Upper lobe of right lung (tissue), 1 donor: ENCODE measurements around the gene HAPLN3. TPM values are rescaled to one million over a fixed set of nuclear protein-coding genes. Genes with fewer than 3 reads are reported as not detected.
A peak's percentile ranks its signal among the peaks of the same experiment; 100 is the strongest.

Source experiments
- ATAC-seq: fragments of 200-7000 bp; cut with Tn5 transposase; one replicate; pipeline ENCODE4 v1.9.1; 2020; ENCODE audit warnings: mild to moderate bottlenecking, moderate library complexity
- DNase-seq: peaks from one replicate; pipeline ENCODE4 v3.0.0-alpha.2; 2020
- H3K27ac ChIP-seq: fragments of 200-600 bp; one replicate; pipeline ENCODE4 v1.8.0; 2022
- H3K27me3 ChIP-seq: fragments of 200-600 bp; one replicate; pipeline ENCODE4 v1.8.0; 2022; ENCODE audit warnings: mild to moderate bottlenecking
- H3K36me3 ChIP-seq: fragments of 200-600 bp; one replicate; pipeline ENCODE4 v1.8.0; 2022
- H3K4me1 ChIP-seq: fragments of 200-600 bp; one replicate; pipeline ENCODE4 v1.8.0; 2022
- H3K4me3 ChIP-seq: fragments of 200-600 bp; one replicate; pipeline ENCODE4 v1.8.0; 2022; ENCODE audit warnings: mild to moderate bottlenecking
- H3K9me3 ChIP-seq: fragments of 200-600 bp; one replicate; pipeline ENCODE4 v1.8.0; 2022
- CTCF ChIP-seq: fragments of 200-600 bp; IDR thresholded peaks from one replicate; pipeline ENCODE4 v1.8.0; 2022; ENCODE audit warnings: antibody characterized with exemption
- intact Hi-C: fragments of 100-400 bp; cut with DNase I; formaldehyde crosslinking; loops from one replicate; pipeline ENCODE4 v1.11.0; 2022
- total RNA-seq: library from RNA; stranded (reverse); fragmentation: NEBNext Ultra II Directional; extraction: Animal tissue kit (Norgen Biotek cat#: 25700); gene quantifications from one replicate; pipeline ENCODE4 v1.2.1, GENCODE V29; 2021
- donor health status: DM: no; HTN: yes; CAD: no; lungs with severe emphysema.

Gene HAPLN3
- total RNA-seq, 1 donor from 2014 or later, result 4.6 TPM

- ATAC-seq (no peak), DNase-seq (no peak)
- no peaks in the 10 kb centered on the region for H3K27me3 ChIP-seq
- no peak overlapping the region for H3K4me3 ChIP-seq
- no peak overlapping the region for H3K27ac ChIP-seq
- peaks cover 20% of the 10 kb centered on the region for H3K4me1 ChIP-seq
- no peaks in the 10 kb centered on the region for H3K9me3 ChIP-seq
- TF ChIP-seq CTCF, result no peak
- intact Hi-C loops, result loop anchor here (10.0 kb wide), 1 partner anchor 114 kb away; no protein-coding TSS in a partner anchor
- H3K36me3 ChIP-seq, result peaks cover 15% of the 10 kb centered on the region
These were observed 5.7 kb upstream of the HAPLN3 start for GRCh38 chr15:88900982-88901418.

- Histone ChIP-seq H3K27ac (no peak overlapping the region), H3K36me3 (peaks cover 10% of the 10 kb centered on the region), H3K9me3 (no peaks in the 10 kb centered on the region), H3K4me1 (peaks cover 26% of the 10 kb centered on the region), H3K27me3 (no peaks in the 10 kb centered on the region), H3K4me3 (no peak overlapping the region)
- TF ChIP-seq CTCF, result no peak
- intact Hi-C loops, result loop anchor here (10.0 kb wide), 1 partner anchor 114 kb away; no protein-coding TSS in a partner anchor
- no peak for DNase-seq
- ATAC-seq, result no peak
These were observed 5.1 kb upstream of the HAPLN3 start for GRCh38 chr15:88900309-88900981.

- Histone ChIP-seq H3K9me3 (no peaks in the 10 kb centered on the region), H3K36me3 (peaks cover 10% of the 10 kb centered on the region), H3K27me3 (peaks cover 7% of the 10 kb centered on the region), H3K4me3 (no peak overlapping the region), H3K27ac (no peak overlapping the region), H3K4me1 (peaks cover 27% of the 10 kb centered on the region)
- intact Hi-C loops, result loop anchor here (10.0 kb wide), 1 partner anchor 276 kb away; no protein-coding TSS in a partner anchor
- ATAC-seq (no peak), DNase-seq (no peak)
- TF ChIP-seq CTCF, result no peak
These were observed 3.9 kb upstream of the HAPLN3 start for GRCh38 chr15:88899251-88899650.

- intact Hi-C loops, result loop anchor here (10.0 kb wide), 1 partner anchor 276 kb away; no protein-coding TSS in a partner anchor
- Histone ChIP-seq H3K27ac (no peak overlapping the region), H3K9me3 (no peaks in the 10 kb centered on the region), H3K36me3 (peaks cover 10% of the 10 kb centered on the region), H3K27me3 (peaks cover 7% of the 10 kb centered on the region), H3K4me1 (peaks cover 27% of the 10 kb centered on the region), H3K4me3 (no peak overlapping the region)
- ATAC-seq (no peak), DNase-seq (no peak)
- TF ChIP-seq CTCF, result no peak
These were observed 3.4 kb upstream of the HAPLN3 start for GRCh38 chr15:88898736-88899135.

DNA sequence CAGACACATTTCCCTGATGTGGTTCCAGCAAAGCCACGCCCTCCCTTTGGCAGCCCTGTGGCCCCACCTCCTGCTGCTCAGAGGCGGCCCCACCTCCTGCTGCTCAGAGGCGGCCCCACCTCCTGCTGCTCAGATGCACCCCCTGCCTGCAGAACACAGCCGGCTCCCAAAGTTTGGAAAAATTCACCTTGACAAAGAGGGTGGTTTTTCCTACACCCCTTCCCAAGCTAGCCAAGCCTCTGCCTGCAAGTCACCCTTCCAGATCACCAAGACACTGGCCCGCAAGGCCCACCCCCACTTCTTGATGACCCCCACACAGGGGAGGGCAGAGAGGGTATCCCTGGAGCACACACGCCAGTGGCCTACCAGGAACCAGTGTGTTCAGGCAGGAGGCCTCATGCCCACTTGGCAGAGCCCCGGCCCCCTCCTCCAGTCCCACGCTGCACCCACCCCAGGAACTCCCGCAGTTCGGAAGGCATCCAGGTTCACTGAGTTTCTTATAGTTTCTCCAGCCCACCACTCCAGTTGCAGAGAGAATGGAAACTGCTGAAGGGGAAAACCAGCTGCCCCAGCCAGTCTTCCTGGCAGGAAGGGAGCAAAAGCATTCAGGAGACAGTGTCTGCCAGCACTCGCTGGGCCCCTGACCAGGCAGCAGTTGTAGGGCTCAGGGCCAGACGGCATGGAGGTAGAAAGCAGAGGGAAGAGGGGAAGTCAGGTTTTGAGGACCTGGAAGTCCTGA, 2.3 kb upstream of the HAPLN3 start:
- H3K27me3 ChIP-seq, result peaks cover 7% of the 10 kb centered on the region
- no peak overlapping the region for H3K4me3 ChIP-seq
- H3K9me3 ChIP-seq, result no peaks in the 10 kb centered on the region
- peak; percentile 62 for TF ChIP-seq CTCF
- intact Hi-C loops, result loop anchor here (10.0 kb wide), 1 partner anchor 277 kb away; no protein-coding TSS in a partner anchor
- DNase-seq (peak; percentile 91), ATAC-seq (peak; percentile 90)
- peaks cover 6% of the 10 kb centered on the region for H3K36me3 ChIP-seq
- H3K27ac ChIP-seq, result no peak overlapping the region
- peaks cover 27% of the 10 kb centered on the region for H3K4me1 ChIP-seq
